ENCODE measurements around the gene PSMC3IP. TPM values are rescaled to one million over a fixed set of nuclear protein-coding genes. Genes with fewer than 3 reads are reported as not detected.
"Not testable (repeated sequence)": the region's sequence is repeated elsewhere in the genome, so short reads cannot be mapped to it uniquely, and the experiment has no call there.

Gene PSMC3IP
- total RNA-seq, 1 experiment from 2014 or later = 25.2 TPM

DNA sequence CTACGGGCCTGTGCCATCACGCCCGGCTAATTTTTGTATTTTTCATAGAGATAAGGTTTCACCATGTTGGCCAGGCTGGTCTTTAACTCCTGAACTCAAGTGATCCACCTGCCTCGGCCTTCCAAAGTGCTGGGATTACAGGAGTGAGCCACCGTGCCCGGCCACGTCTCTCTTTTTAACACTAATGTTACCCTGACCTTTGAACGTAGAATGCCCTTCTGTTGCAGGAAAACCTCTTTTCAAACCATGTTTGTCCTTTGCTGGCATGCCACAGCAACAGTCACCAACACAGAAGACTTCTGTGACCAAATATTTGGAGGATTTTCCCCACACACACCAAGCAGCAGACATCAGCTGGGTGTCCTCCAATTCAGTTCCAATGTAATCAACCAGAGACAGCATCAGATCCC is 32.6 kb downstream of the PSMC3IP start:
- Histone ChIP-seq H3K27me3 (replicated peaks; ENCODE audit: control insufficient read depth, insufficient read depth, low read length) (no peaks in the 10 kb centered on the region), H3K4me3 (ENCODE audit: low read depth, low read length) (no peak overlapping the region), H3K4me1 (peaks cover 20% of the 10 kb centered on the region), H3K36me3 (ENCODE audit: control insufficient read depth, insufficient read depth, low read length) (peaks cover 1% of the 10 kb centered on the region; the same call in 1 of the 2 replicates), H3K9me3 (no peaks in the 10 kb centered on the region)
- peaks cover 14% of the 10 kb centered on the region for H3K4me1 Mint-ChIP-seq (ENCODE audit: low read depth, unreplicated experiment)
- no peaks in the 10 kb centered on the region for H3K9me3 Mint-ChIP-seq (ENCODE audit: unreplicated experiment)
- peaks cover 68% of the 10 kb centered on the region for H3K36me3 Mint-ChIP-seq (ENCODE audit: insufficient read depth, unreplicated experiment)
- ChIA-PET CTCF (no interaction called here), POLR2A (interaction anchor here (1.3 kb wide), 2 partner anchors 8 to 9 kb away, joined by 3 to 4 read pairs; partner anchors contain the start of gene NAGLU)
- BruUV-seq (replicated peaks) = no TSS peak
- no peaks in the 10 kb centered on the region for H3K27me3 Mint-ChIP-seq (ENCODE audit: insufficient read depth, unreplicated experiment)
- intact Hi-C loops (cut with micrococcal nuclease; ENCODE audit: unreplicated experiment) = no loop called here
- TF ChIP-seq, protein P1, sequence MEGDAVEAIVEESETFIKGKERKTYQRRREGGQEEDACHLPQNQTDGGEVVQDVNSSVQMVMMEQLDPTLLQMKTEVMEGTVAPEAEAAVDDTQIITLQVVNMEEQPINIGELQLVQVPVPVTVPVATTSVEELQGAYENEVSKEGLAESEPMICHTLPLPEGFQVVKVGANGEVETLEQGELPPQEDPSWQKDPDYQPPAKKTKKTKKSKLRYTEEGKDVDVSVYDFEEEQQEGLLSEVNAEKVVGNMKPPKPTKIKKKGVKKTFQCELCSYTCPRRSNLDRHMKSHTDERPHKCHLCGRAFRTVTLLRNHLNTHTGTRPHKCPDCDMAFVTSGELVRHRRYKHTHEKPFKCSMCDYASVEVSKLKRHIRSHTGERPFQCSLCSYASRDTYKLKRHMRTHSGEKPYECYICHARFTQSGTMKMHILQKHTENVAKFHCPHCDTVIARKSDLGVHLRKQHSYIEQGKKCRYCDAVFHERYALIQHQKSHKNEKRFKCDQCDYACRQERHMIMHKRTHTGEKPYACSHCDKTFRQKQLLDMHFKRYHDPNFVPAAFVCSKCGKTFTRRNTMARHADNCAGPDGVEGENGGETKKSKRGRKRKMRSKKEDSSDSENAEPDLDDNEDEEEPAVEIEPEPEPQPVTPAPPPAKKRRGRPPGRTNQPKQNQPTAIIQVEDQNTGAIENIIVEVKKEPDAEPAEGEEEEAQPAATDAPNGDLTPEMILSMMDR (IDR thresholded peaks at IDR 0.05; ENCODE audit: insufficient read depth in 1 of 2, low read depth in 1 of 2, low read length in 1 of 2, severe bottlenecking in 1 of 2, unreplicated experiment in 1 of 2) = no peak
- no peak for DNase-seq
- H3K4me3 Mint-ChIP-seq (ENCODE audit: unreplicated experiment) = no peak overlapping the region
- peak overlapping the region; percentile 45 for H3K27ac Mint-ChIP-seq (ENCODE audit: unreplicated experiment)

DNA sequence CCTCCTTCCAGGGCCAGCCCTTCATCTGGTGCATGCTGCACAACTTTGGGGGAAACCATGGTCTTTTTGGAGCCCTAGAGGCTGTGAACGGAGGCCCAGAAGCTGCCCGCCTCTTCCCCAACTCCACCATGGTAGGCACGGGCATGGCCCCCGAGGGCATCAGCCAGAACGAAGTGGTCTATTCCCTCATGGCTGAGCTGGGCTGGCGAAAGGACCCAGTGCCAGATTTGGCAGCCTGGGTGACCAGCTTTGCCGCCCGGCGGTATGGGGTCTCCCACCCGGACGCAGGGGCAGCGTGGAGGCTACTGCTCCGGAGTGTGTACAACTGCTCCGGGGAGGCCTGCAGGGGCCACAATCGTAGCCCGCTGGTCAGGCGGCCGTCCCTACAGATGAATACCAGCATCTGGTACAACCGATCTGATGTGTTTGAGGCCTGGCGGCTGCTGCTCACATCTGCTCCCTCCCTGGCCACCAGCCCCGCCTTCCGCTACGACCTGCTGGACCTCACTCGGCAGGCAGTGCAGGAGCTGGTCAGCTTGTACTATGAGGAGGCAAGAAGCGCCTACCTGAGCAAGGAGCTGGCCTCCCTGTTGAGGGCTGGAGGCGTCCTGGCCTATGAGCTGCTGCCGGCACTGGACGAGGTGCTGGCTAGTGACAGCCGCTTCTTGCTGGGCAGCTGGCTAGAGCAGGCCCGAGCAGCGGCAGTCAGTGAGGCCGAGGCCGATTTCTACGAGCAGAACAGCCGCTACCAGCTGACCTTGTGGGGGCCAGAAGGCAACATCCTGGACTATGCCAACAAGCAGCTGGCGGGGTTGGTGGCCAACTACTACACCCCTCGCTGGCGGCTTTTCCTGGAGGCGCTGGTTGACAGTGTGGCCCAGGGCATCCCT is 34.1 kb downstream of the PSMC3IP start:
- Histone ChIP-seq H3K4me3 (ENCODE audit: low read depth, low read length) (no peak overlapping the region), H3K36me3 (ENCODE audit: control insufficient read depth, insufficient read depth, low read length) (peaks cover 1% of the 10 kb centered on the region; the same call in 1 of the 2 replicates), H3K27me3 (replicated peaks; ENCODE audit: control insufficient read depth, insufficient read depth, low read length) (no peaks in the 10 kb centered on the region), H3K9me3 (no peaks in the 10 kb centered on the region), H3K4me1 (peaks cover 20% of the 10 kb centered on the region)
- H3K9me3 Mint-ChIP-seq (ENCODE audit: unreplicated experiment) = no peaks in the 10 kb centered on the region
- H3K27me3 Mint-ChIP-seq (ENCODE audit: insufficient read depth, unreplicated experiment) = no peaks in the 10 kb centered on the region
- no TSS peak for BruUV-seq (replicated peaks)
- peak overlapping the region; percentile 45 for H3K27ac Mint-ChIP-seq (ENCODE audit: unreplicated experiment)
- no peak for DNase-seq
- no peak overlapping the region for H3K4me3 Mint-ChIP-seq (ENCODE audit: unreplicated experiment)
- ChIA-PET POLR2A (interaction anchor here (0.8 kb wide), 1 partner anchor 12 kb away, joined by 4 read pairs; no protein-coding TSS in a partner anchor), CTCF (no interaction called here)
- H3K36me3 Mint-ChIP-seq (ENCODE audit: insufficient read depth, unreplicated experiment) = peaks cover 68% of the 10 kb centered on the region
- intact Hi-C loops (cut with micrococcal nuclease; ENCODE audit: unreplicated experiment) = no loop called here
- TF ChIP-seq, protein P1 (IDR thresholded peaks at IDR 0.05; ENCODE audit: insufficient read depth in 1 of 2, low read depth in 1 of 2, low read length in 1 of 2, severe bottlenecking in 1 of 2, unreplicated experiment in 1 of 2) = no peak
- H3K4me1 Mint-ChIP-seq (ENCODE audit: low read depth, unreplicated experiment) = peaks cover 14% of the 10 kb centered on the region

DNA sequence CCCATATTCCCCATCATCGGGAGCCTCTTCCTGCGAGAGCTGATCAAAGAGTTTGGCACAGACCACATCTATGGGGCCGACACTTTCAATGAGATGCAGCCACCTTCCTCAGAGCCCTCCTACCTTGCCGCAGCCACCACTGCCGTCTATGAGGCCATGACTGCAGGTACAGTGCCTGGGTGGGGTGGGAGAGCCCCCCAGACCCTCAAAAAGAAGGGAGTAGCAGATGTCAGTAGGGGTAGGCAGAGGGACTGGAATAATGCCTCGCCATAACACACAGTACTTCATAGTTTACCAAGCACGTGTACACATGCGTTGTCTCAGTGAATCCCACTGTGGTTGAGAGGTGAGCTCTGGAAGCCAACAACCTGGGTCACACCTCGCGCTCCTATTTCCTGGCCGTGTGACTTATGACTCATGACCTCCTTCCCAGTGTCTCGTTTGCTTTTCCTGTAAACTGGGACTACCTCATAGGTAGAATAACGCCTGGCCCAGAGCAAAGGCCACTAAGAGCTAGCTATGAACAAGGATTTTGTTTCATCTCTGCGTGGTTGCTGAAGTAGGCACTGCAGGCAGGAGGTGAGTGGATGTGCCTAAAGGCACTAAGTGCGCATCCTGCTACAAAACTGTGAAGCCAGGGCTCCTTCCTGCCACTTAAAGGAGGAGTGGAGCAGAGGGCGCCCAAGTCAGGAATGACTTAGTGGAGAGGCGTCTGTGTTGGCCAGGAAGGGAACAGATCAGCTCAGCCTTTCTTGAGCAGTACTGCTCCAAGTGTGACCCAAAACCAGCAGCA is 36.3 kb downstream of the PSMC3IP start:
- Mint-ChIP-seq H3K27me3 (ENCODE audit: insufficient read depth, unreplicated experiment) (no peaks in the 10 kb centered on the region), H3K36me3 (ENCODE audit: insufficient read depth, unreplicated experiment) (peaks cover 46% of the 10 kb centered on the region), H3K27ac (ENCODE audit: unreplicated experiment) (peak overlapping the region; percentile 74), H3K4me3 (ENCODE audit: unreplicated experiment) (peak overlapping the region; percentile 45), H3K9me3 (ENCODE audit: unreplicated experiment) (no peaks in the 10 kb centered on the region), H3K4me1 (ENCODE audit: low read depth, unreplicated experiment) (peaks cover 14% of the 10 kb centered on the region)
- CTCF ChIA-PET = interaction anchor here (0.6 to 2.0 kb wide), 7 partner anchors 13 to 1474 kb away, joined by 3 to 9 read pairs (median 5); partner anchors contain the start of gene PSMC3IP
- Histone ChIP-seq H3K36me3 (ENCODE audit: control insufficient read depth, insufficient read depth, low read length) (peaks cover 1% of the 10 kb centered on the region; the same call in 1 of the 2 replicates), H3K4me1 (peaks cover 27% of the 10 kb centered on the region), H3K9me3 (no peaks in the 10 kb centered on the region), H3K4me3 (ENCODE audit: low read depth, low read length) (no peak overlapping the region), H3K27me3 (replicated peaks; ENCODE audit: control insufficient read depth, insufficient read depth, low read length) (no peaks in the 10 kb centered on the region)
- intact Hi-C loops (cut with micrococcal nuclease; ENCODE audit: unreplicated experiment) = no loop called here
- peak in 1 of 2 experiments; percentile 73 for DNase-seq
- no TSS peak for BruUV-seq (replicated peaks)
- POLR2A ChIA-PET = interaction anchor here (0.6 to 1.0 kb wide), 3 partner anchors 9 to 21 kb away, joined by 3 to 5 read pairs (median 3); no protein-coding TSS in a partner anchor
- TF ChIP-seq, protein P1 (IDR thresholded peaks at IDR 0.05; ENCODE audit: insufficient read depth in 1 of 2, low read depth in 1 of 2, low read length in 1 of 2, severe bottlenecking in 1 of 2, unreplicated experiment in 1 of 2) = no peak

DNA sequence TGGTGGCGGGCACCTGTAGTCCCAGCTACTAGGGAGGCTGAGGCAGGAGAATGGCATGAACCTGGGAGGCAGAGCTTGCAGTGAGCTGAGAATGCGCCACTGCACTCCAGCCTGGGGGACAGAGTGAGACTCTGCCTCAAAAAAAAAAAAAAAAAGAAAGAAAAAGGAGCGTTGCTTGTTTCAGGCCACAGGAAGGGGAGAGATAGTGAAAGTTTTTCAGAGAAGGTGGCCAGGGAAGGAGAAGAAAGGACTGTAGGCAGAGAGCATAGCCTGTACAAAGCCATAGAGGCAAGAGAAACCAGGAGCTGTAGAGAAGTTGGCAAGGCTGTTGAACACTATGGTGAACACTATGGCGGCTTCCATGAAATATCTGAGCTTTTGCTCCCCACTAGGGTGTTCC is 37.0 kb downstream of the PSMC3IP start:
- H3K27me3 Mint-ChIP-seq (ENCODE audit: insufficient read depth, unreplicated experiment); DNase-seq; H3K4me3 ChIP-seq (ENCODE audit: low read depth, low read length); intact Hi-C loops (cut with micrococcal nuclease; ENCODE audit: unreplicated experiment); H3K4me3 Mint-ChIP-seq (ENCODE audit: unreplicated experiment); H3K27me3 ChIP-seq (replicated peaks; ENCODE audit: control insufficient read depth, insufficient read depth, low read length); H3K9me3 ChIP-seq; BruUV-seq (replicated peaks); H3K9me3 Mint-ChIP-seq (ENCODE audit: unreplicated experiment); H3K36me3 ChIP-seq (ENCODE audit: control insufficient read depth, insufficient read depth, low read length): not testable (repeated sequence)
- peak overlapping the region; percentile 74 for H3K27ac Mint-ChIP-seq (ENCODE audit: unreplicated experiment)
- H3K4me1 ChIP-seq = peaks cover 28% of the 10 kb centered on the region
- H3K36me3 Mint-ChIP-seq (ENCODE audit: insufficient read depth, unreplicated experiment) = peaks cover 41% of the 10 kb centered on the region
- peaks cover 18% of the 10 kb centered on the region for H3K4me1 Mint-ChIP-seq (ENCODE audit: low read depth, unreplicated experiment)
- CTCF ChIA-PET = interaction anchor here (1.2 to 2.0 kb wide), 4 partner anchors 13 to 38 kb away, joined by 5 to 9 read pairs (median 6); partner anchors contain the start of gene PSMC3IP
- POLR2A ChIA-PET = interaction anchor here (0.6 to 1.0 kb wide), 3 partner anchors 14 to 615 kb away, joined by 3 to 5 read pairs (median 5); no protein-coding TSS in a partner anchor
